Neuron (in vitro differentiated cells): ENCODE data around the gene GPR37L1.
"Not testable (repeated sequence)": the region's sequence is repeated elsewhere in the genome, so short reads cannot be mapped to it uniquely, and the experiment has no call there.

Experiments
- H2AFZ ChIP-seq: one replicate; pipeline ENCODE4 v1.6.1; 2013; ENCODE audit warnings: low read depth, mild to moderate bottlenecking, inconsistent platforms, low read length, moderate library complexity
- H3K27me3 ChIP-seq: one replicate; pipeline ENCODE4 v1.6.1; 2013; ENCODE audit warnings: low read length; ENCODE audit not compliant: insufficient read depth
- H3K36me3 ChIP-seq: one replicate; pipeline ENCODE4 v1.6.1; 2013; ENCODE audit warnings: low read length; ENCODE audit not compliant: insufficient read depth
- H3K4me1 ChIP-seq: one replicate; pipeline ENCODE4 v1.6.1; 2013; ENCODE audit warnings: low read length; ENCODE audit not compliant: insufficient read depth
- H3K4me3 ChIP-seq: 2 replicates; pipeline ENCODE4 v1.5.1; 2013; ENCODE audit warnings: mild to moderate bottlenecking, low read length, moderate library complexity
- H3K9me3 ChIP-seq: one replicate; pipeline ENCODE4 v1.6.1; 2013; ENCODE audit warnings: low read length

GPR37L1 gene

GRCh38 chr1:202165942-202166843 lies 43.5 kb downstream of the GPR37L1 start:
- Histone ChIP-seq H3K27me3 (peaks cover 39% of the 10 kb centered on the region), H3K36me3 (no peaks in the 10 kb centered on the region), H3K9me3 (no peaks in the 10 kb centered on the region), H3K4me3 (no peak overlapping the region), H2AFZ (no peak overlapping the region), H3K4me1 (no peaks in the 10 kb centered on the region)

GRCh38 chr1:202167054-202167453 lies 44.3 kb downstream of the GPR37L1 start:
- H3K27me3 ChIP-seq: peaks cover 34% of the 10 kb centered on the region
- not testable (repeated sequence) for H2AFZ ChIP-seq, H3K9me3 ChIP-seq, H3K4me1 ChIP-seq, H3K36me3 ChIP-seq, H3K4me3 ChIP-seq

- H3K4me3 ChIP-seq: no peak overlapping the region
- H3K27me3 ChIP-seq: peaks cover 34% of the 10 kb centered on the region
- no peaks in the 10 kb centered on the region for H3K9me3 ChIP-seq
- H3K4me1 ChIP-seq: no peaks in the 10 kb centered on the region
- no peaks in the 10 kb centered on the region for H3K36me3 ChIP-seq
- no peak overlapping the region for H2AFZ ChIP-seq
Observed at GRCh38 chr1:202167708-202168415, 45.1 kb downstream of the GPR37L1 start.

GRCh38 chr1:202168861-202169260 lies 46.1 kb downstream of the GPR37L1 start:
- Histone ChIP-seq H2AFZ (no peak overlapping the region), H3K4me3 (no peak overlapping the region), H3K27me3 (peaks cover 30% of the 10 kb centered on the region), H3K4me1 (no peaks in the 10 kb centered on the region), H3K36me3 (no peaks in the 10 kb centered on the region), H3K9me3 (no peaks in the 10 kb centered on the region)

- Histone ChIP-seq H2AFZ (no peak overlapping the region), H3K9me3 (no peaks in the 10 kb centered on the region), H3K27me3 (peaks cover 19% of the 10 kb centered on the region), H3K4me3 (no peak overlapping the region), H3K36me3 (no peaks in the 10 kb centered on the region), H3K4me1 (no peaks in the 10 kb centered on the region)
Observed at GRCh38 chr1:202170726-202171125, 48.0 kb downstream of the GPR37L1 start.

GRCh38 chr1:202171292-202172014 lies 48.7 kb downstream of the GPR37L1 start:
- no peaks in the 10 kb centered on the region for H3K36me3 ChIP-seq
- H3K9me3 ChIP-seq: no peaks in the 10 kb centered on the region
- no peak overlapping the region for H2AFZ ChIP-seq
- H3K27me3 ChIP-seq: peaks cover 14% of the 10 kb centered on the region
- no peak overlapping the region for H3K4me3 ChIP-seq
- no peaks in the 10 kb centered on the region for H3K4me1 ChIP-seq

GRCh38 chr1:202172015-202172355 lies 49.3 kb downstream of the GPR37L1 start:
- Histone ChIP-seq H3K9me3 (no peaks in the 10 kb centered on the region), H2AFZ (no peak overlapping the region), H3K4me3 (no peak overlapping the region), H3K27me3 (peaks cover 15% of the 10 kb centered on the region), H3K36me3 (no peaks in the 10 kb centered on the region), H3K4me1 (no peaks in the 10 kb centered on the region)

- H3K27me3 ChIP-seq: peaks cover 28% of the 10 kb centered on the region
- H3K9me3 ChIP-seq: no peaks in the 10 kb centered on the region
- no peaks in the 10 kb centered on the region for H3K36me3 ChIP-seq
- no peak overlapping the region for H3K4me3 ChIP-seq
- no peaks in the 10 kb centered on the region for H3K4me1 ChIP-seq
- no peak overlapping the region for H2AFZ ChIP-seq
Observed at GRCh38 chr1:202173993-202174392, 51.3 kb downstream of the GPR37L1 start.

GRCh38 chr1:202176949-202177927 lies 54.5 kb downstream of the GPR37L1 start:
- H3K27me3 ChIP-seq: peaks cover 38% of the 10 kb centered on the region
- H2AFZ ChIP-seq: no peak overlapping the region
- H3K36me3 ChIP-seq: no peaks in the 10 kb centered on the region
- no peak overlapping the region for H3K4me3 ChIP-seq
- H3K9me3 ChIP-seq: no peaks in the 10 kb centered on the region
- H3K4me1 ChIP-seq: no peaks in the 10 kb centered on the region

- H3K27me3 ChIP-seq: peaks cover 44% of the 10 kb centered on the region
- no peaks in the 10 kb centered on the region for H3K36me3 ChIP-seq
- no peak overlapping the region for H2AFZ ChIP-seq
- no peaks in the 10 kb centered on the region for H3K9me3 ChIP-seq
- no peaks in the 10 kb centered on the region for H3K4me1 ChIP-seq
- H3K4me3 ChIP-seq: no peak overlapping the region
Observed at GRCh38 chr1:202179828-202180750, 57.4 kb downstream of the GPR37L1 start.

GRCh38 chr1:202180751-202181139 lies 58.0 kb downstream of the GPR37L1 start:
- H3K4me1 ChIP-seq, H3K36me3 ChIP-seq, H3K4me3 ChIP-seq, H2AFZ ChIP-seq, H3K9me3 ChIP-seq: not testable (repeated sequence)
- H3K27me3 ChIP-seq: peaks cover 44% of the 10 kb centered on the region
